GM12865 (cell line): ENCODE results near the gene CYTH2.

Experiments used
- DNase-seq: peaks from one replicate; pipeline ENCODE4 v3.0.0; 2010; ENCODE audit warnings: low read depth
- H3K4me3 ChIP-seq: 2 replicates; pipeline ENCODE4 v1.5.1; 2011; ENCODE audit warnings: mild to moderate bottlenecking, low read depth, low read length, control low read depth
- TF ChIP-seq, protein P1 (sequence below): IDR thresholded peaks from 2 replicates; pipeline ENCODE4 v1.5.1; 2011; ENCODE audit warnings: low read length, control low read depth, low read depth, inconsistent platforms; ENCODE audit not compliant: insufficient read depth; ENCODE audit errors: missing control alignments

The CYTH2 gene

DNA sequence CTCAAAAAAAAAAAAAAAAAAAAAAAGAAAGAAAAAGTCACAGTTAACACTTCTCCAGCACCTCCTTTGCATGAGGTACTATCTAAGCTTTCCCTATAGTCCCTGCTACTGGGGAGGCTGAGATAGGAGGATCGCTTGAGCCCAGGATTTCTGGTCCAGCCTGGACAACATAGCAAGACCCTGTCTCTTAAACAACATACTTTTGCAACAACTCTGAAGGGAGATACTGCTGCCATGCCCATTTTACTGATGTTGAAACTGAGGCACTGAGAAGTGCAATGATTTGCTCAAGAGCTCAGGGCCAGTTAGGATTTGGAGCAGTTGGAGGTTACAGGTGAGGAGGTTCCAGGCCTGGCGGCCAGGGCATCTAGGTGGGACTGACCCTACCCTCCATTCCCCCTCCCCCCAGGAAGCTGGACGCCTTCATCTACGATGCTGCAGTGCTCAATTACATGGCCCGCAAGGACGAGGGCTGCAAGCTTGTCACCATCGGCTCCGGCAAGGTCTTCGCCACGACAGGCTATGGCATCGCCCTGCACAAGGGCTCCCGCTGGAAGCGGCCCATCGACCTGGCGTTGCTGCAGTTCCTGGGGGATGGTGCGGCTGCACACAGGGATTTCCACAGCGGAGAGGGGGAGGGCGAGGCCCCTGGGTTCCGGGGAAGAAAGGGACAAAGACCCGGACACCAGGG is 27.7 kb upstream of the CYTH2 start:
- H3K4me3 ChIP-seq, result no peak overlapping the region
- DNase-seq, result no peak
- TF ChIP-seq, protein P1, sequence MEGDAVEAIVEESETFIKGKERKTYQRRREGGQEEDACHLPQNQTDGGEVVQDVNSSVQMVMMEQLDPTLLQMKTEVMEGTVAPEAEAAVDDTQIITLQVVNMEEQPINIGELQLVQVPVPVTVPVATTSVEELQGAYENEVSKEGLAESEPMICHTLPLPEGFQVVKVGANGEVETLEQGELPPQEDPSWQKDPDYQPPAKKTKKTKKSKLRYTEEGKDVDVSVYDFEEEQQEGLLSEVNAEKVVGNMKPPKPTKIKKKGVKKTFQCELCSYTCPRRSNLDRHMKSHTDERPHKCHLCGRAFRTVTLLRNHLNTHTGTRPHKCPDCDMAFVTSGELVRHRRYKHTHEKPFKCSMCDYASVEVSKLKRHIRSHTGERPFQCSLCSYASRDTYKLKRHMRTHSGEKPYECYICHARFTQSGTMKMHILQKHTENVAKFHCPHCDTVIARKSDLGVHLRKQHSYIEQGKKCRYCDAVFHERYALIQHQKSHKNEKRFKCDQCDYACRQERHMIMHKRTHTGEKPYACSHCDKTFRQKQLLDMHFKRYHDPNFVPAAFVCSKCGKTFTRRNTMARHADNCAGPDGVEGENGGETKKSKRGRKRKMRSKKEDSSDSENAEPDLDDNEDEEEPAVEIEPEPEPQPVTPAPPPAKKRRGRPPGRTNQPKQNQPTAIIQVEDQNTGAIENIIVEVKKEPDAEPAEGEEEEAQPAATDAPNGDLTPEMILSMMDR, result no peak

DNA sequence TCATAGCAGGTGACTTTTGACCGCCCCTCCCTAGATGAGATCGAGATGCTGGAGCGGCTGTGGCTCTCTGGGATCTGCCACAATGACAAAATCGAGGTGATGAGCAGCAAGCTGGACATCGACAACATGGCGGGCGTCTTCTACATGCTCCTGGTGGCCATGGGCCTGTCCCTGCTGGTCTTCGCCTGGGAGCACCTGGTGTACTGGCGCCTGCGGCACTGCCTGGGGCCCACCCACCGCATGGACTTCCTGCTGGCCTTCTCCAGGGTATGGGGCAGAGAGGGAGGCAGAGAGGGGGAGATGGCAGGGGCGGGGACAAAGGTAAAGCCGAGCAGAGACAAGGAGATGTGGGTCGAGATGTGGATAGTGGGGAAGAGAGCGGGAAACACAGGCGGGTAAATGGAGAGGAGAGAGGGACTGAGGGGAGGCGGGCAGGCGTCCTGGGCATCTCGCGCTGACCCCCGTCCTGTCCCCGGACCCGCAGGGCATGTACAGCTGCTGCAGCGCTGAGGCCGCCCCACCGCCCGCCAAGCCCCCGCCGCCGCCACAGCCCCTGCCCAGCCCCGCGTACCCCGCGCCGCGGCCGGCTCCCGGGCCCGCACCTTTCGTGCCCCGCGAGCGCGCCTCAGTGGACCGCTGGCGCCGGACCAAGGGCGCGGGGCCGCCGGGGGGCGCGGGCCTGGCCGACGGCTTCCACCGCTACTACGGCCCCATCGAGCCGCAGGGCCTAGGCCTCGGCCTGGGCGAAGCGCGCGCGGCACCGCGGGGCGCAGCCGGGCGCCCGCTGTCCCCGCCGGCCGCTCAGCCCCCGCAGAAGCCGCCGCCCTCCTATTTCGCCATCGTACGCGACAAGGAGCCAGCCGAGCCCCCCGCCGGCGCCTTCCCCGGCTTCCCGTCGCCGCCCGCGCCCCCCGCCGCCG is 26.8 kb upstream of the CYTH2 start:
- no peak for DNase-seq
- H3K4me3 ChIP-seq, result no peak overlapping the region
- TF ChIP-seq, protein P1, result no peak

GRCh38 chr19:48443256-48443655 is 25.9 kb upstream of the CYTH2 start:
- TF ChIP-seq, protein P1, result no peak
- DNase-seq, result no peak
- H3K4me3 ChIP-seq, result no peak overlapping the region

DNA sequence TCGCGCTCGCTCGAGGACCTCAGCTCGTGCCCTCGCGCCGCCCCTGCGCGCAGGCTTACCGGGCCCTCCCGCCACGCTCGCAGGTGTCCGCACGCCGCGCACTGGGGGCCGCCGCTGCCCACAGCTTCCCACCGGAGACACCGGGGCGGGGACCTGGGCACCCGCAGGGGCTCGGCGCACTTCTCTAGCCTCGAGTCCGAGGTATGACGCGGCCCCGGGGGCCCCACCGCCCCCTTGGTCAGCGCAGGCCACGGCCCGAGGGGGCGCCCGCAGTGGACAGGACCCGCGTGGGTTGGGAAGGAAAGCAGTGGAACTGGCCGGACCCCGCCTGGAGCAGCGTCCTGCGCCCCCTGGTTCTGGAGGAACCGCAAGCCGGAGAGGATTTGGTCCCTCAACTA is 25.4 kb upstream of the CYTH2 start:
- no peak overlapping the region for H3K4me3 ChIP-seq
- TF ChIP-seq, protein P1, result no peak
- DNase-seq, result no peak

- no peak for DNase-seq
- peak overlapping the region; percentile 88 for H3K4me3 ChIP-seq
- TF ChIP-seq, protein P1, result no peak
Measured at GRCh38 chr19:48444129-48444935, 24.8 kb upstream of the CYTH2 start.

DNA sequence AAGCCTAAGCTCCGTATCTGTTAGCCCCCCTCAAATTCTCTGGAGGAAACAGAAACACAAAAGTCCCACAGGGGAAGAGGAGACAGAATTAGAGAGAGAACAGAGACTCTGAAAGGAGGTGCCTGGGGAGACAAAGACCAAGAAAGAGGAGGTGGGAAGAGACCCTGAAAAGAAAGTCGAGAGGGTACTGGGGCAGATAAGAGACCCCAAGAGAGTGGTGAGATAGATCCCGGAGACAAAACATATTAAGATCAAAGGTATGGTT is 24.3 kb upstream of the CYTH2 start:
- TF ChIP-seq, protein P1, result no peak
- no peak for DNase-seq
- H3K4me3 ChIP-seq, result peak overlapping the region; percentile 88
